RWPE2 (cell line): ENCODE measurements around the gene OR4K1.

Experiments used
- ATAC-seq: fragments of 200-7000 bp; cut with Tn5 transposase; 3 replicates; pipeline ENCODE4 v1.9.1; 2021; ENCODE audit warnings: low read depth
- DNase-seq: peaks from one replicate; pipeline ENCODE4 v3.0.0-alpha.2; 2020; ENCODE audit warnings: low spot score
- H3K27ac ChIP-seq: fragments of 450-650 bp; 2 replicates; pipeline ENCODE4 v1.5.1; 2017; ENCODE audit warnings: mild to moderate bottlenecking; ENCODE audit not compliant: poor library complexity, severe bottlenecking
- H3K27me3 ChIP-seq: fragments of 250-450 bp; sonication (Bioruptor Pico); 2 replicates; pipeline ENCODE4 v1.5.1; 2021; ENCODE audit warnings: mild to moderate bottlenecking, moderate library complexity; ENCODE audit not compliant: insufficient read depth, poor library complexity, severe bottlenecking
- H3K36me3 ChIP-seq: fragments of 250-450 bp; sonication (Bioruptor Pico); 2 replicates; pipeline ENCODE4 v1.5.1; 2020; ENCODE audit warnings: low read depth, mild to moderate bottlenecking, moderate library complexity
- H3K4me1 ChIP-seq: fragments of 250-450 bp; sonication (Bioruptor Pico); 2 replicates; pipeline ENCODE4 v1.5.1; 2021; ENCODE audit warnings: mild to moderate bottlenecking, moderate library complexity; ENCODE audit not compliant: insufficient read depth, poor library complexity, severe bottlenecking
- H3K4me3 ChIP-seq: fragments of 250-450 bp; sonication (Bioruptor Pico); 2 replicates; pipeline ENCODE4 v1.5.1; 2021; ENCODE audit warnings: mild to moderate bottlenecking, moderate library complexity; ENCODE audit not compliant: severe bottlenecking
- H3K9me3 ChIP-seq: fragments of 250-450 bp; sonication (Bioruptor Pico); 2 replicates; pipeline ENCODE4 v1.5.1; 2021; ENCODE audit warnings: mild to moderate bottlenecking, moderate library complexity; ENCODE audit not compliant: severe bottlenecking
- CTCF ChIP-seq: fragments of 450-650 bp; IDR thresholded peaks from one replicate; pipeline ENCODE4 v1.5.1; 2017; ENCODE audit warnings: mild to moderate bottlenecking, moderate library complexity; ENCODE audit not compliant: poor library complexity, severe bottlenecking

OR4K1 gene

GRCh38 chr14:19930617-19931016 lies at the start of gene OR4K1:
OR4K1 (plus strand) TSS chr14:19930917; CDS start chr14:19935667, 4,750 bp downstream.
- no peaks in the 10 kb centered on the region for H3K36me3 ChIP-seq
- no peak for TF ChIP-seq CTCF
- H3K27ac ChIP-seq = no peak within 1 kb of the TSS
- no peak for DNase-seq
- no peak for ATAC-seq
- no peaks in the 10 kb centered on the region for H3K4me1 ChIP-seq
- H3K27me3 ChIP-seq = peaks cover 26% of the 10 kb centered on the region
- no peak within 1 kb of the TSS for H3K4me3 ChIP-seq
- H3K9me3 ChIP-seq = no peaks in the 10 kb centered on the region

- Histone ChIP-seq H3K9me3 (peaks cover 2% of the 10 kb centered on the region), H3K36me3 (no peaks in the 10 kb centered on the region), H3K4me1 (no peaks in the 10 kb centered on the region), H3K27ac (no peak overlapping the region), H3K4me3 (no peak overlapping the region), H3K27me3 (no peaks in the 10 kb centered on the region)
- DNase-seq = no peak
- no peak for ATAC-seq
- no peak for TF ChIP-seq CTCF
Measured at GRCh38 chr14:19895282-19895681, 35.4 kb upstream of the OR4K1 start.

- Histone ChIP-seq H3K9me3 (peaks cover 2% of the 10 kb centered on the region), H3K27me3 (no peaks in the 10 kb centered on the region), H3K27ac (no peak overlapping the region), H3K4me1 (no peaks in the 10 kb centered on the region), H3K4me3 (no peak overlapping the region), H3K36me3 (no peaks in the 10 kb centered on the region)
- TF ChIP-seq CTCF = no peak
- no peak for ATAC-seq
- no peak for DNase-seq
Measured at GRCh38 chr14:19900999-19901398, 29.7 kb upstream of the OR4K1 start.

GRCh38 chr14:19902409-19902808 lies 28.3 kb upstream of the OR4K1 start:
- no peak overlapping the region for H3K27ac ChIP-seq
- no peak for DNase-seq
- no peak overlapping the region for H3K4me3 ChIP-seq
- no peaks in the 10 kb centered on the region for H3K36me3 ChIP-seq
- no peak for TF ChIP-seq CTCF
- H3K9me3 ChIP-seq = peaks cover 2% of the 10 kb centered on the region
- ATAC-seq = no peak
- no peaks in the 10 kb centered on the region for H3K27me3 ChIP-seq
- no peaks in the 10 kb centered on the region for H3K4me1 ChIP-seq

- H3K4me3 ChIP-seq = no peak overlapping the region
- H3K27me3 ChIP-seq = peaks cover 4% of the 10 kb centered on the region
- ATAC-seq (no peak), DNase-seq (no peak)
- TF ChIP-seq CTCF = no peak
- no peak overlapping the region for H3K27ac ChIP-seq
- H3K4me1 ChIP-seq = no peaks in the 10 kb centered on the region
- no peaks in the 10 kb centered on the region for H3K9me3 ChIP-seq
- H3K36me3 ChIP-seq = no peaks in the 10 kb centered on the region
Measured at GRCh38 chr14:19906665-19907064, 24.1 kb upstream of the OR4K1 start.
